Neural cell (in vitro differentiated cells): ENCODE measurements around the gene ARID3B. TPM values are rescaled to one million over a fixed set of nuclear protein-coding genes. Genes with fewer than 3 reads are reported as not detected.

Experiments
- H2AFZ ChIP-seq: fragments of 200-600, 300-800 bp; sonication (generic), shearing (Covaris generic); 2 replicates; pipeline ENCODE4 v1.6.0; 2014; ENCODE audit warnings: low read depth, mild to moderate bottlenecking, antibody characterized with exemption, low read length, moderate library complexity
- H3F3A ChIP-seq: fragments of 200-600 bp; shearing (Covaris generic); 2 replicates; pipeline ENCODE4 v1.6.1; 2016; ENCODE audit warnings: mild to moderate bottlenecking, moderate library complexity, mixed read lengths, antibody characterized with exemption, low read length; ENCODE audit not compliant: insufficient read depth, poor library complexity, severe bottlenecking
- H3K27ac ChIP-seq: fragments of 200-600, 300-800 bp; sonication (generic), shearing (Covaris generic); 2 replicates; pipeline ENCODE4 v1.5.1; 2014; ENCODE audit warnings: mild to moderate bottlenecking, low read length, moderate library complexity
- H3K27me3 ChIP-seq: fragments of 300-800, 200-600 bp; sonication (generic), shearing (Covaris generic); 2 replicates; pipeline ENCODE4 v1.6.0; 2014; ENCODE audit warnings: mild to moderate bottlenecking, low read depth, low read length, moderate library complexity; ENCODE audit not compliant: insufficient read depth
- H3K36me3 ChIP-seq: fragments of 300-800, 200-600 bp; sonication (generic), shearing (Covaris generic); 2 replicates; pipeline ENCODE4 v1.5.1; 2014; ENCODE audit warnings: mild to moderate bottlenecking, antibody characterized with exemption, low read length, moderate library complexity; ENCODE audit not compliant: insufficient read depth
- H3K4me2 ChIP-seq: fragments of 300-800, 200-600 bp; sonication (generic), shearing (Covaris generic); 2 replicates; pipeline ENCODE4 v1.6.0; 2014; ENCODE audit warnings: mild to moderate bottlenecking, low read length
- H3K4me3 ChIP-seq: fragments of 300-800, 200-600 bp; sonication (generic), shearing (Covaris generic); 2 replicates; pipeline ENCODE4 v1.5.1; 2014; ENCODE audit warnings: mild to moderate bottlenecking, low read length, moderate library complexity
- H3K79me2 ChIP-seq: fragments of 200-600 bp; shearing (Covaris generic); replicated peaks from 2 replicates; pipeline ENCODE4 v1.6.0; 2014; ENCODE audit warnings: mild to moderate bottlenecking, low read length, moderate library complexity; ENCODE audit not compliant: insufficient read depth
- H3K9ac ChIP-seq: fragments of 300-800, 200-600 bp; sonication (generic), shearing (Covaris generic); 2 replicates; pipeline ENCODE4 v1.6.1; 2016; ENCODE audit warnings: mild to moderate bottlenecking, low read length, mixed read lengths
- H3K9me2 ChIP-seq: fragments of 200-600 bp; shearing (Covaris generic); 2 replicates; pipeline ENCODE4 v1.6.1; 2016; ENCODE audit warnings: mild to moderate bottlenecking, low read length, mixed read lengths; ENCODE audit not compliant: insufficient read depth
- H3K9me3 ChIP-seq: fragments of 200-600, 300-800 bp; sonication (generic), shearing (Covaris generic); 2 replicates; pipeline ENCODE4 v1.6.1; 2016; ENCODE audit warnings: mild to moderate bottlenecking, mixed run types, low read length, moderate library complexity, mixed read lengths
- H4K20me1 ChIP-seq: fragments of 200-600 bp; shearing (Covaris generic); 2 replicates; pipeline ENCODE4 v1.6.1; 2016; ENCODE audit warnings: mild to moderate bottlenecking, mixed run types; ENCODE audit not compliant: insufficient read depth
- CTCF ChIP-seq: fragments of 450-650 bp; IDR thresholded peaks from 2 replicates; pipeline ENCODE4 v1.5.1; 2014; ENCODE audit warnings: antibody characterized with exemption, mild to moderate bottlenecking, moderate library complexity; ENCODE audit not compliant: poor library complexity, severe bottlenecking
- EP300 ChIP-seq: fragments of 450-650 bp; conservative IDR thresholded peaks from 2 replicates; pipeline ENCODE4 v1.6.1; 2014; ENCODE audit warnings: antibody characterized with exemption, mild to moderate bottlenecking, moderate library complexity; ENCODE audit not compliant: poor library complexity, severe bottlenecking
- EZH2 ChIP-seq: fragments of 200-600, 300-800 bp; shearing (Covaris generic), sonication (generic); IDR thresholded peaks from 2 replicates; pipeline ENCODE4 v1.6.1; 2014; ENCODE audit warnings: antibody characterized with exemption, low read length, borderline replicate concordance, mild to moderate bottlenecking; ENCODE audit not compliant: insufficient read depth, poor library complexity, severe bottlenecking
- MXI1 ChIP-seq: fragments of 450-650 bp; conservative IDR thresholded peaks from 2 replicates; pipeline ENCODE4 v1.6.1; 2014; ENCODE audit warnings: antibody characterized with exemption, mild to moderate bottlenecking; ENCODE audit not compliant: poor library complexity, severe bottlenecking
- POLR2AphosphoS5 ChIP-seq: IDR thresholded peaks from 2 replicates; pipeline ENCODE4 v1.6.1; 2012
- RAD21 ChIP-seq: fragments of 450-650 bp; conservative IDR thresholded peaks from 2 replicates; pipeline ENCODE4 v1.6.1; 2014; ENCODE audit warnings: antibody characterized with exemption, mild to moderate bottlenecking, moderate library complexity
- REST ChIP-seq: IDR thresholded peaks from 2 replicates; pipeline ENCODE4 v1.6.1; 2012; ENCODE audit warnings: borderline replicate concordance
- SMC3 ChIP-seq: fragments of 450-650 bp; conservative IDR thresholded peaks from 2 replicates; pipeline ENCODE4 v1.6.1; 2014; ENCODE audit warnings: antibody characterized with exemption, mild to moderate bottlenecking, moderate library complexity; ENCODE audit not compliant: poor library complexity
- TAF1 ChIP-seq: IDR thresholded peaks from 2 replicates; pipeline ENCODE4 v1.6.1; 2012; ENCODE audit warnings: low read depth
- polyA plus RNA-seq: library from polyadenylated mRNA; depleted of rRNA; stranded (reverse); fragments of >200 nt; gene quantifications from 2 replicates; pipeline ENCODE4 v1.2.3, GENCODE V29; 2014

The ARID3B gene
- polyA plus RNA-seq, 1 donor from 2014 or later = 11.2 TPM

- Histone ChIP-seq H3K9me2 (no peaks in the 10 kb centered on the region), H3F3A (no peaks in the 10 kb centered on the region), H2AFZ (no peak overlapping the region), H4K20me1 (no peaks in the 10 kb centered on the region), H3K27ac (no peak overlapping the region), H3K4me3 (no peak overlapping the region), H3K79me2 (no peaks in the 10 kb centered on the region), H3K4me2 (no peak overlapping the region), H3K36me3 (no peaks in the 10 kb centered on the region), H3K9ac (no peak overlapping the region), H3K27me3 (no peaks in the 10 kb centered on the region), H3K9me3 (no peaks in the 10 kb centered on the region)
- TF ChIP-seq REST (no peak), SMC3 (no peak), RAD21 (no peak), MXI1 (no peak), EP300 (no peak), TAF1 (no peak), EZH2 (no peak), CTCF (no peak), POLR2AphosphoS5 (no peak)
Observed at GRCh38 chr15:74589826-74590225, 48.8 kb downstream of the ARID3B start.

GRCh38 chr15:74592222-74592621 lies 51.2 kb downstream of the ARID3B start:
- no peak overlapping the region for H2AFZ ChIP-seq
- H3K36me3 ChIP-seq = no peaks in the 10 kb centered on the region
- H3K27me3 ChIP-seq = no peaks in the 10 kb centered on the region
- H3K9me2 ChIP-seq = no peaks in the 10 kb centered on the region
- no peaks in the 10 kb centered on the region for H4K20me1 ChIP-seq
- no peak overlapping the region for H3K9ac ChIP-seq
- no peak overlapping the region for H3K4me3 ChIP-seq
- H3K27ac ChIP-seq = no peak overlapping the region
- H3K9me3 ChIP-seq = no peaks in the 10 kb centered on the region
- H3K79me2 ChIP-seq = no peaks in the 10 kb centered on the region
- H3K4me2 ChIP-seq = no peak overlapping the region
- TF ChIP-seq CTCF (no peak), RAD21 (no peak), REST (no peak), EP300 (no peak), TAF1 (no peak), EZH2 (no peak), MXI1 (no peak)
- no peaks in the 10 kb centered on the region for H3F3A ChIP-seq
